Neuronal stem cell (in vitro differentiated cells): ENCODE results near the gene YPEL5.

ENCODE experiments used
- DNase-seq: peaks from one replicate; pipeline ENCODE4 v3.0.0-alpha.2; 2013; ENCODE audit warnings: low spot score
- H2AFZ ChIP-seq: one replicate; pipeline ENCODE4 v1.6.1; 2013; ENCODE audit warnings: mild to moderate bottlenecking, low read length, inconsistent platforms
- H2AK5ac ChIP-seq: 2 replicates; pipeline ENCODE4 v1.6.1; 2013; ENCODE audit warnings: low read depth, mild to moderate bottlenecking, inconsistent platforms, low read length, moderate library complexity, mixed read lengths
- H2BK120ac ChIP-seq: 2 replicates; pipeline ENCODE4 v1.6.1; 2013; ENCODE audit warnings: low read depth, mild to moderate bottlenecking, inconsistent platforms, low read length, moderate library complexity, mixed read lengths
- H2BK12ac ChIP-seq: one replicate; pipeline ENCODE4 v1.6.1; 2013; ENCODE audit warnings: low read length, inconsistent platforms
- H2BK15ac ChIP-seq: 2 replicates; pipeline ENCODE4 v1.6.1; 2013; ENCODE audit warnings: mild to moderate bottlenecking, low read length, inconsistent platforms, mixed read lengths
- H2BK5ac ChIP-seq: one replicate; pipeline ENCODE4 v1.6.1; 2013; ENCODE audit warnings: inconsistent platforms, mild to moderate bottlenecking, low read length, moderate library complexity
- H3K14ac ChIP-seq: one replicate; pipeline ENCODE4 v1.6.1; 2013; ENCODE audit warnings: low read length, inconsistent platforms
- H3K18ac ChIP-seq: 2 replicates; pipeline ENCODE4 v1.6.1; 2013; ENCODE audit warnings: low read length, inconsistent platforms
- H3K23ac ChIP-seq: 2 replicates; pipeline ENCODE4 v1.6.1; 2013; ENCODE audit warnings: low read depth, mild to moderate bottlenecking, mixed read lengths, low read length, inconsistent platforms; ENCODE audit not compliant: poor library complexity
- H3K27ac ChIP-seq: replicated peaks from 3 replicates; pipeline ENCODE4 v1.5.1; 2013; ENCODE audit warnings: low read length, inconsistent platforms
- H3K27me3 ChIP-seq, 3 experiments: 2 replicates each; pipeline ENCODE4 v1.6.1; 2013; ENCODE audit warnings: low read length in 3 of 3, mild to moderate bottlenecking in 2 of 3, inconsistent platforms in 1 of 3, low read depth in 1 of 3, mixed read lengths in 1 of 3, moderate library complexity in 1 of 3; ENCODE audit not compliant: control insufficient read depth in 3 of 3, insufficient read depth in 3 of 3
- H3K36me3 ChIP-seq, 2 donors: replicated peaks in 1 of 2; 2 replicates each; pipeline ENCODE4 v1.6.1; 2013; ENCODE audit warnings: low read length in 2 of 2; ENCODE audit not compliant: control insufficient read depth in 2 of 2, insufficient read depth in 2 of 2
- H3K4ac ChIP-seq: 2 replicates; pipeline ENCODE4 v1.6.1; 2013; ENCODE audit warnings: inconsistent platforms, mild to moderate bottlenecking, low read length, moderate library complexity
- H3K4me1 ChIP-seq, 2 donors: 1 replicate in 1 of 2; 2 replicates in 1 of 2; pipeline ENCODE4 v1.6.1; 2013; ENCODE audit warnings: low read length in 2 of 2, low read depth in 1 of 2; ENCODE audit not compliant: control insufficient read depth in 2 of 2, insufficient read depth in 1 of 2
- H3K4me2 ChIP-seq: one replicate; pipeline ENCODE4 v1.6.1; 2013; ENCODE audit warnings: mild to moderate bottlenecking, low read length, inconsistent platforms; ENCODE audit not compliant: insufficient read depth, poor library complexity, severe bottlenecking
- H3K4me3 ChIP-seq, 2 donors: 2 replicates each; pipeline ENCODE4 v1.5.1; 2013; ENCODE audit warnings: low read length in 2 of 2, mild to moderate bottlenecking in 2 of 2, inconsistent platforms in 1 of 2, moderate library complexity in 1 of 2
- H3K79me1 ChIP-seq: one replicate; pipeline ENCODE4 v1.6.1; 2013; ENCODE audit warnings: low read depth, mild to moderate bottlenecking, inconsistent platforms, low read length, moderate library complexity
- H3K9ac ChIP-seq: one replicate; pipeline ENCODE4 v1.6.1; 2013; ENCODE audit warnings: mild to moderate bottlenecking, low read depth, low read length, inconsistent platforms; ENCODE audit not compliant: poor library complexity
- H3K9me3 ChIP-seq, 2 donors: replicated peaks in 1 of 2; 2 replicates each; pipeline versions ENCODE3 to v1.6.1; 2013; ENCODE audit warnings: low read length in 2 of 2, mild to moderate bottlenecking in 2 of 2, inconsistent platforms in 1 of 2, low read depth in 1 of 2, mixed read lengths in 1 of 2, moderate library complexity in 1 of 2; ENCODE audit not compliant: control insufficient read depth in 2 of 2, insufficient read depth in 1 of 2
- H4K8ac ChIP-seq: one replicate; pipeline ENCODE4 v1.6.1; 2013; ENCODE audit warnings: low read depth, mild to moderate bottlenecking, inconsistent platforms, low read length, moderate library complexity
- H4K91ac ChIP-seq: one replicate; pipeline ENCODE4 v1.6.1; 2013; ENCODE audit warnings: low read length, low read depth, mild to moderate bottlenecking, inconsistent platforms; ENCODE audit not compliant: poor library complexity
- WGBS, 2 donors: extraction: QIAGEN DNeasy Blood & Tissue Kit; methylation state at CpG; one replicate each; pipeline ENCODE4 v1.1.7; 2013; ENCODE audit warnings: missing lambda C conversion rate in 2 of 2, mixed read lengths in 1 of 2; ENCODE audit not compliant: insufficient read length in 2 of 2, insufficient replicate concordance in 1 of 2; ENCODE audit errors: extremely low coverage in 2 of 2; 5-methylcytosine and 5-hydroxymethylcytosine counted together

The YPEL5 gene

DNA sequence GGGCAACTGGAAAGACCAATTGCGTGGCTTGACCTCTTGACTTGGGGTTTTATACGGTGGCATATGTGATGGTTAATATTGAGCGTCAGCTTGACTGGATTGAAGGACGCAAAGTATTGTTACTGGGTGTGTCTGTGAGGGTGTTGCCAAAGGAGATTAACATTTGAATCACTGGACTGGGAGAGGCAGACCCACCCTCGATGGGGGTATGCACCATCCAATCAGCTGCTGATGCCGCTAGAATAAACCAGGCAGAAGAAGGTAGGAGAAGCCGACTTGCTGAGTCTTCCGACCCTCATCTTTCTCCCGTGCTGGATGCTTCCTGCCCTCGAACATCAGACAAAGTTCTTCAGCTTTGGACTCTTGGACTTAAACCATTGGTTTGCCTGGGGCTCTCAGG lies 34.2 kb upstream of the YPEL5 start:
- H3K27ac ChIP-seq = no peak overlapping the region
- WGBS, 2 donors = no CpG with 5 or more reads among the region's 10 CpGs
- H3K4me2 ChIP-seq = no peak overlapping the region
- peaks cover 0 to 21% (median 4%) of the 10 kb centered on the region in 3 experiments for H3K27me3 ChIP-seq
- H3K79me1 ChIP-seq = no peaks in the 10 kb centered on the region
- H3K36me3 ChIP-seq = no peaks in the 10 kb centered on the region
- no peak overlapping the region for H3K4ac ChIP-seq
- no peak overlapping the region for H3K9ac ChIP-seq
- no peak overlapping the region for H2BK15ac ChIP-seq
- no peak overlapping the region for H4K8ac ChIP-seq
- H2BK120ac ChIP-seq = no peak overlapping the region
- no peaks in the 10 kb centered on the region for H3K9me3 ChIP-seq
- H2BK5ac ChIP-seq = no peak overlapping the region
- H2AK5ac ChIP-seq = no peak overlapping the region
- H3K23ac ChIP-seq = no peak overlapping the region
- H3K18ac ChIP-seq = no peak overlapping the region
- H3K14ac ChIP-seq = no peak overlapping the region
- H2AFZ ChIP-seq = no peak overlapping the region
- H3K4me3 ChIP-seq = no peak overlapping the region
- H3K4me1 ChIP-seq = peaks cover 0 to 2% of the 10 kb centered on the region in 2 donors
- no peak overlapping the region for H4K91ac ChIP-seq
- no peak for DNase-seq
- no peak overlapping the region for H2BK12ac ChIP-seq

DNA sequence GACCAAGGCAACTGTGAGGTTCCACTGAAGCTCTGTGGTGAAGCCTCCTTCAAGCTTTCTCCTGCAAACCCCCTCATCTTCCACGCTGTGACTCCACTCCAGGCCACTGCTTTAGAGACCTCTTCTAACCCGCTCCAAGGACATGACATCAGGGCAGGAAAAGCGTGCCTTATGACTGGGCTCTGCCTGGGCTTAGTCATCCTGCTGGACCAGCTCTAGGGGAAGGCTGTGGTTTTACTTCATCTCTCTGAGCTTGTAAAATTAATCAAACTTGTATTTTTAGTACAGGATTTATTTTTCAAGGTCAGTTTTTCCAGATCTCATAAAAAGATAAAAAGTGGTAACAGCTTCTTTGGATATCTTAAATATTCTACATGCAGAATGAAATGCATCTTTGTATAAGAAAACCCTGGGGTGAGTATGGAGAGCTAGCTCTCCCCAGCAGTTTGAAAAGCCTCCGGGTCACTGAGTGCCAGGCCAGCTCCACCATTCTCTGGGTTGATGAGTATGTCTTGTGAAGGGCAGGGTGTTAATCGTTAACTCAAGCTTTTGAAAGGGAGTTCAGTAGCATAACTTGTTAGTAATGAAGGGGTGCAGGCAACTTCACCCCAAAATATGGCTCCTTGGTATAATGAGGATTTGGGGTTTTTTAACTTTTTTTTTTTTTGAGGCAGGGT lies 33.1 kb upstream of the YPEL5 start:
- no peak overlapping the region for H3K4me2 ChIP-seq
- H3K27ac ChIP-seq = no peak overlapping the region
- H4K91ac ChIP-seq = no peak overlapping the region
- no peak overlapping the region for H2AFZ ChIP-seq
- no peak overlapping the region for H3K23ac ChIP-seq
- H4K8ac ChIP-seq = no peak overlapping the region
- H2BK15ac ChIP-seq = no peak overlapping the region
- no peak overlapping the region for H3K18ac ChIP-seq
- no peak overlapping the region for H2BK5ac ChIP-seq
- no peak overlapping the region for H2AK5ac ChIP-seq
- no CpG with 5 or more reads among the region's 5 CpGs for WGBS, 2 donors
- no peak overlapping the region for H3K14ac ChIP-seq
- H3K36me3 ChIP-seq = no peaks in the 10 kb centered on the region
- H2BK120ac ChIP-seq = no peak overlapping the region
- H3K4me1 ChIP-seq = peaks cover 0 to 2% of the 10 kb centered on the region in 2 donors
- no peak overlapping the region for H3K4me3 ChIP-seq
- H3K9me3 ChIP-seq = no peaks in the 10 kb centered on the region
- no peak for DNase-seq
- no peak overlapping the region for H2BK12ac ChIP-seq
- H3K27me3 ChIP-seq = peaks cover 0 to 21% (median 4%) of the 10 kb centered on the region in 3 experiments
- H3K9ac ChIP-seq = no peak overlapping the region
- no peaks in the 10 kb centered on the region for H3K79me1 ChIP-seq
- H3K4ac ChIP-seq = no peak overlapping the region

- Histone ChIP-seq H2BK120ac (no peak overlapping the region), H3K27me3 (peaks cover 0 to 23% (median 4%) of the 10 kb centered on the region in 3 experiments), H3K9me3 (no peaks in the 10 kb centered on the region), H3K4ac (no peak overlapping the region), H3K4me1 (peaks cover 0 to 2% of the 10 kb centered on the region in 2 donors), H2AK5ac (no peak overlapping the region), H3K4me3 (no peak overlapping the region), H2BK12ac (no peak overlapping the region), H3K27ac (no peak overlapping the region), H2BK15ac (no peak overlapping the region), H3K9ac (no peak overlapping the region), H3K4me2 (no peak overlapping the region), H3K79me1 (no peaks in the 10 kb centered on the region), H3K36me3 (no peaks in the 10 kb centered on the region), H4K8ac (no peak overlapping the region), H2AFZ (peak overlapping the region; percentile 73), H3K23ac (no peak overlapping the region), H2BK5ac (no peak overlapping the region), H4K91ac (no peak overlapping the region), H3K14ac (no peak overlapping the region), H3K18ac (no peak overlapping the region)
- peak; percentile 54 for DNase-seq
- no CpG with 5 or more reads among the region's 19 CpGs for WGBS, 2 donors
These were observed 31.4 kb upstream of the YPEL5 start for GRCh38 chr2:30115141-30115980.

DNA sequence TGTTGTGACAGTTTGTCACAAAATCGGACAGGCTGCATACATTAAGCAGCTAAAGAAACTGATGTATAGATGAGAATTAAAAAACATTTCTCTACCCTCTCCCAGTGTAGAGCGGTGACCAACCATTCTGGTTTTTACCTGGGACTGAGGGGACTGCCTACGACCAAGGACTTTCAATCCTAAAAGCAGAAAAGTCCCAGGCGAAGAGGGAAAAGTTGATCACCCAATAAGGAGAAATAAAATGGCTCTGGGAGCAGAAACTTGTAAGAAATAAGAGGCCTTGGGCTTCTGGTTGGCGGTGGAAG lies 30.9 kb upstream of the YPEL5 start:
- Histone ChIP-seq H3K4ac (no peak overlapping the region), H2BK12ac (no peak overlapping the region), H3K4me1 (peaks cover 0 to 2% of the 10 kb centered on the region in 2 donors), H2BK15ac (no peak overlapping the region), H2BK5ac (no peak overlapping the region), H2BK120ac (no peak overlapping the region), H3K36me3 (no peaks in the 10 kb centered on the region), H3K18ac (no peak overlapping the region), H4K91ac (no peak overlapping the region), H4K8ac (no peak overlapping the region), H3K27ac (no peak overlapping the region), H3K27me3 (peaks cover 0 to 26% (median 4%) of the 10 kb centered on the region in 3 experiments), H3K4me3 (no peak overlapping the region), H2AFZ (peak overlapping the region; percentile 73), H3K79me1 (no peaks in the 10 kb centered on the region), H3K9me3 (no peaks in the 10 kb centered on the region), H3K23ac (no peak overlapping the region), H3K9ac (no peak overlapping the region), H2AK5ac (no peak overlapping the region), H3K14ac (no peak overlapping the region), H3K4me2 (no peak overlapping the region)
- no CpG with 5 or more reads among the region's 5 CpGs for WGBS, 2 donors
- DNase-seq = no peak
